NCI-H2029 (cell line): ENCODE data around the gene PRKACA.
"Not testable (repeated sequence)": the region's sequence is repeated elsewhere in the genome, so short reads cannot be mapped to it uniquely, and the experiment has no call there.

Experiments used
- DNase-seq: peaks from one replicate; lab custom pipeline; 2025; lab: John Stamatoyannopoulos, UW

PRKACA gene

GRCh38 chr19:14147797-14148605, 30.4 kb upstream of the PRKACA start:
- peak; percentile 52 for DNase-seq

DNA sequence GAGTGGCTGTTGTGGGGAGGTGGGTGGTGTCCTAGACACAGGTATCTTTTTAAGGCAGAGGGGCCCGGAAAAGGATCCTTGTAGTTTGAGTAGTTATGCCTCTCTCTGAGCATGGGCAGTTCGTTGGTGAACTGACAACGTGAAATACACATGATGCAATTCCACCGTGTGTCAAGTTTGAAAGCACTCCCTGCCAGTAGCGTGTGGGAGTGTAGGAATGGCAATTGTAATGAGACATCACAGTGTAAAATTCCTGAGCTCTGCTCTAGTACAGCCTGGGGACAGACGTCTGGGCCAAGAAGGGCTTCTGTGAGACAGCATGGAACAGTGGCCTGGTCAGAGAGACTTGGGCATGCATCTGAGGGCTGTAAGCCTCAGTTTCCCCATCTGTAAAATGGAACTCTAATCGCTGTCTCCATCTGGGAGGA, 29.2 kb upstream of the PRKACA start:
- no peak for DNase-seq

DNA sequence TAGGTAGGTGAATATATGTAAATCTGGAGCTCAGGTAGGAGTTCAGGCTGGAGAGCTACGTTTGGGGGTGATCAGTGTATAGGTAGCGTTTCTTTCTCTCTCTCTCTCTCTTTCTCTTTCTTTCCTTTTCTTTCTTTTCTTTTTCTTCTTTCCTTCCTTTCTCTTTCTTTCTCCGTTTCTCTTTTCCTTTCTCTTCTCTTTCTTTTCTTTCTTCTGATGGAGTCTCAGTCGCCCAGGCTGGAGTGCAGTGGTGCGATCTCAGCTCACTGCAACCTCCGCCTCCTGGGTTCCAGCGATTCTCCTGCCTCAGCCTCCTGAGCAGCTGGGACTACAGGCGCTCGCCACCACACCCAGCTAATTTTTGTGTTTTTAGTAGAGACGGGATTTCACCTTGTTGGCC, 28.6 kb upstream of the PRKACA start:
- not testable (repeated sequence) for DNase-seq

- DNase-seq, result no peak
These were observed 27.8 kb upstream of the PRKACA start for GRCh38 chr19:14145381-14145780.

DNA sequence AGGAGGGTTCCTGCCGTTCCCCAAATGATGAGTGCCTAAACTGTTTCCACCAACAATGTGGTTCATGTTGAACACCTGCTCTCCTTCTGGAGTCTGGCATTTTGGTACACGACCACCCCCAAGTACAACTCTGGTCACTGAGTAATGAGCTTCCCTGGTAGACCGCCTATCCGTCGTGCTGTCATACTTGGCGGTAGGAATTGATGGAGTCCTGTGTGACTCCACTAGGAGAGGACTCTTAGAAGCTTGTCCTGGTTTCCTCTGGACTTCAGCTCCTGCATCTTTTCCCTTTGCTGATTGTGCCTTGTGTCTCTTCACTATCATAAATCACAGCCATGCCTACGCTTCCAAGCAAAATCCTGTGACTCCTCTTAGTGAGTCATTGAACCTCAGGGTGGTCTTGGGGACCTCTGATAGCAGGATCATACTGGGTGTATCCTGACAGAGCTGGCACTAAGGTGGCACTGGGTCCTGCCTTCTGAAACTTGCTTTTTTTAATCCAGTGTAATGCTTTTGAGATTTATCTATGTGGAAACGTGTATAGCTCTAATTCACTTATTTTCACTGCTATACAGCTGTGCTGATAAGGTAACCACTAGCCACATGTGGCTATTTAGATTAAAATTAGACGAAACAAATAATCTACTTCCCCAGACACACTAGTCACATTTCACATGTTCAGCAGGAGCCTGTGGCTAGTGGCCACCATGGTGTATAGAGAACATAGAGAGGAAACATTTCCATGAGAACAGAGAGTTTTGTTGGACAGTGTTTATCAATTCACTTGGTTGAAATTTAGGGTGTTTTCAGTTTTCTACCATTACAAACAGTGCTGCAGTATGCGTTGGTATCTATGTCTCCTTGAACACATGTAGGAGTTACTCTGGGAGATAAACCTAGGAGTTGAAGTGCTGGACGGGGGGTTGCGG, 25.0 kb upstream of the PRKACA start:
- no peak for DNase-seq

GRCh38 chr19:14141041-14141440, 23.5 kb upstream of the PRKACA start:
- DNase-seq, result no peak

GRCh38 chr19:14139944-14140343, 22.4 kb upstream of the PRKACA start:
- DNase-seq, result no peak

GRCh38 chr19:14138576-14139265, 21.2 kb upstream of the PRKACA start:
- no peak for DNase-seq

- DNase-seq, result peak; percentile 100
These were observed 19.1 kb upstream of the PRKACA start, which contains the start of gene ASF1B for GRCh38 chr19:14136509-14137281. TSS of gene ASF1B (minus strand) at chr19:14136589. CDS start at chr19:14136456, 133 bp downstream.

DNA sequence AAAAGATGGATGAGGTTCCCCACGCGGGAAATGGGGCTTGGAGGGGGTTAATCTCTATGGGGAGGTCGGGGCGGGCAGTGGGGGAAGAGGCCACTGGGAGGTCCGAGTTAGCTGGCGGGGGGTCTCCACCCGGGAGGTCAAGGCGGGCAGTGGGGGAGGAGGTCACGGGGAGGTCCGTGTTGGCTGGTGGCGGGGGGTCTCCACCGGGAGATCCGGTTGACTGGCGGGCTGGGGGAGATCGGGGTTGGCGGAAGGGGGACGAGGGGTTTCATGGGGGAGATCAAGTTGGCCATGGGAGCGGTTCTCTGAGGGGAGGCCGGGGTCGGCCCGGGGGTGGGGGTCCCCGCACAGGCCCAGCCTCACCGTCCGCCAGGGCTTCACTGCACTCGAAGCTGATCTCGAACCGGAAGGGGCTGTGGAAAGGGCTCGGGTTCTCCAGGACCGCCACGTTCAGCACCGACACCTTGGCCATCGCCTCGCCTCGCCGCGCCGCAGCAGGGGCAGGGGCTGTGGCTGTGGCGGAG, 18.5 kb upstream of the PRKACA start:
- DNase-seq, result no peak

GRCh38 chr19:14135355-14135754, 17.8 kb upstream of the PRKACA start:
- DNase-seq, result no peak

DNA sequence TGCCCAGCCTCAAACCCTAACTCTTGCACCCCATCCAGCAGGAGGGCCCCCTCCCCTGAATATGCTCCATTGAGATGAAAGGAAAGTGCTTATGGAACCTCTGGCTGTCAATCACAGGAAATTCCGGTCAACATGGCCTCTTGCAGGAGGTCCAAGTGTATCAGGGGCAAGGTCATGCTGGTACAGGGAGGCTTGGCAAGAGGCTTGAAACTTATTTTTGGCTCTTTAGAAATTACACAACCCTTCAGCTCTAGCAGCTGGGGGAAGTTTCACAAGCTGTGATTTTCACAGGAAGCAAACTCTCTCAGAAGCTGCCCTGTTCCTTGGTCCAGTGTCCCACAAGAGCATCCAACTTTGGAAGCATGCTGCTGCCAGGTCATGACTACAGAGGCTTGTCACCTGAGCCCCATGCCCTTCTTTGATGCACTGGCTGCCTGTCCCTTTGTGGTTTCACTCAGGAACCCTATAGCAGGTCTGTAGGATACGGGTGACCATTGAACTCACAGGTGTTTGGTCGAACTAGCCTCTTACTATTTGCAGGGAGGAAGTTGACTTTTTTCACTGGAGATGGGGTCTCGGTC, 10.5 kb upstream of the PRKACA start:
- DNase-seq, result no peak

DNA sequence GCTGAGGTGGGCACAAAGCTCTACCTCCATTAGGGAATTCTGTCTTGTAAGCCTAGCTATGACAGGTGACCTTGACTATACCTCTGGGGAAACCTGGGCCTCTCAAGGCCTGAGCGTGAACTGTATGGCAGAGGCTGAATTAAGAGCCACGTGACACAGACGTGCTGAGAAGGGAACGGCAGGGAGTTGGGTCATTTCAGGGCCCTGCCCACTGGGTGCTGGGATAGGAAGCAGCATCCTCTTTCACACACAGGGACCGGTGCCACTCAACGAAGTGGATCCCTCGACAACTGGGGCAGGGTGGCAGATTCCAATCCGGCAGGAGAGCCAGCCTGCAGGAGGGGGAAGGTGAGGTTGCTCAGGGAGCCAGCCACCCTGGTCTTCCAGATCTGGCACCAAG, 9.6 kb upstream of the PRKACA start:
- no peak for DNase-seq

DNA sequence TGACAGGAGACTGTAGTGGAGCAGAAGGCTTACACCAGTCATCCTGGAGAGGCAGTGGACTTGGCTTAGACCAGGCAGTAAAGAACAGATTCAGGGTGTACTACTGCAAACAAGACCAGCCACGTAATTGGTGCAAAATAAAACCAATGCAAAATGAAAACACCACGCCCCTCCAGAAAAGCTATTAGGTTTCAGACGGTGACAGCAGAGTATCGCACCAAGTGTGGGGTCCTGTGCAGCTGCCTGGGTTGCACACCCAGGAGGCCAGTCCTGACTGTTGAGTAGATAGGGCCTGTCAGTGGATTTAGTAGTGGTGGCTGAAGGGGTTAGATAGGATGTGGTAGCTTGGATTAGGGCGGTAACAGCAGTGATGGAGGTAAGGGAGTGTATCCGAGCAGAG, 5.4 kb upstream of the PRKACA start:
- no peak for DNase-seq

DNA sequence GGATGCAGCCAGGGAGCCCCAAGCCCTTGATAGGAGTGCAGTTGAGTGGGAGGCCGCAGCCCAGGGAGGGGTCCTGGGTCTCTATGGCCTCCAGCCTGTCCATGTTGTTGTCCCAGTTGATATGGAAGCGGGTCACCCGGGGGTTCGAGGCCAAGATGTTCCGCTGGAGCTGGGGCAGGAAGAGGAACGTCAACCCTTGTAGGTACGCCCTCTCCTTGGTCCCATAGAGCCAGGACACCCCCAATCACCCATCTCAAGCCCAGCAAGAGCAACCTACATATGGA, 2.9 kb upstream of the PRKACA start:
- DNase-seq, result no peak

DNA sequence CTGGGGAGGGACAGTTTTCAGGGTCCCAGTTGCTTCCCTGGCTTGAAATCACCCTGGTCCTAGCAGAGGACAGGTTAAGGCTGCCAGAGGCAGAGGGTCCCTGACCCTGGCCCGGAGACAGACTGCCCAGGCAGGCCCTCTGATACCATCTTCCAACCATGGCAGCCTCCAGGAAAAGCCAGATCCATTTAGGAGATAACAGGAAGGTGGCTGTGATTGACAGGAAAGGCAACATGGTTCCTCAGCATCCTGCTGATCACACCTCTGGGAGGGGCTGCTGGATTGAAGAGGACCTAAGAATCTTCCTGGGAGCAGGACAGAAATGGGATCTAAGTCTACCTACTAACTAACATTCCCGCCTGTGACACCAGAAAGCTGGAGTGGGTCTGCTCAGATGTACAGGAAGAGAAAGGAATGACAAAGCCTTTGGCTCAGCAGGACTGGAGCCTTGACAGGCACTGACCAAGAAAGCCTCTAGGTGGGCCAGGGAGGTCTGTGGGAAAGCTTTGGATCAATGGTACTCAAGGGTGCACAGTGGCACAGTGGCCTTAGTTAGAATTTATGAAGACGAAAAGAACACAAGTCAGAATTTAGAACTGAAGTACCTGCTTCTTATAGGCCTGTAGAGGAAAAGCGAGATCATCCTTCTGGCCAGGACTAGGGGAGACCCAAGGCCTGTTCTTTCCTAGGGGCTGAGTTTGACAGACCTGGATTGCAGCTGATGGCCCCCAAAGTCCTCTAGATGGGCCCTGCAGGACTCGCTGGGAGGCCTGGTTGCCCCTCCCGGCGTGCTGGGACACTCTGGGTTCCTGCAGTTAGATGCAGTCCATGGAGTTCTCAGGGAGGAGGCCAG, 2.3 kb upstream of the PRKACA start:
- no peak for DNase-seq

- DNase-seq, result no peak
These were observed 1.6 kb upstream of the PRKACA start for GRCh38 chr19:14119146-14119545.

DNA sequence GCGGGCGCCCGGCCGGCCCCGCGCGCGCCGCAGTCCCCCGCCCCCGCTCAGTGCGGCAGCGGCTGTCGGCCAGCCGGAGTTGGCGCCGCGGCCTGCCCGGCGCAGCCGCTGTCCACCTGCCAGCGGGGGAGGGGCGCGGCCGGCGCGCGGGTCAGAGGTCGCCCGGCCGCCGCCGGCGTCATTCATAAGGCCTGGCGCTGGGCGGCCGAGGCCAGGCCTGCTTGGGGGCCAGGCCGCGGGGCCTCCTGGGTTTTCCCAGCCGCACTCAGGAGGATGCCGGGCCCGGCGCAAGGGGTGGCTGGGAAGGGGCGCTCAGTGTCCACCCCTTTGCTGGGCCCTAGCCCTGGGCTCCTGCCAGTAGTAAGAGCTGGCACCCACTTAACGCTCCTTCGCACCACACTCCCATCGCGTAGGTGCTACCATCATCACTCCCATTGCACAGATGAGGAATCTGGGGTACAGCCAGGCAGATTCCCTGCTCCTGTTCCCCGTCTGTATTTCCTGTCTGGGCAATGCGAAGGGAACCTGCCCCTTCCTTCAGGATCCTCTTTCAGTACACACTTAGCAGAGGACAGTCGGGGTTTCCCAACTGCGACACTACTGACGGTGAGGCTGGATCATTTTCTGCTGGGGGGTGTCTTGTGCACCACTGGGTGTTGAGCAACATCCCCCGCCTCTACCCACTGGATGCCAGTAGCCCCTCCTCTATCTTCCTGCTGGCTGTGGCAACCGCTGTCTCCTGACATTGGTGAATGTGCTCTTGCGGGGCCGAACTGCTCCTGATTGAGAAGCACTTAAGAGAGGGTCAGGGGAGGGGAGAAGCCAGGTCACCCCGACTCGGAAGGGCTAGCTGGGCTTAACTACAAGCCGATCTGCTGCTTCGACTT, 846 bp upstream of the PRKACA start:
- DNase-seq, result peak; percentile 63

DNA sequence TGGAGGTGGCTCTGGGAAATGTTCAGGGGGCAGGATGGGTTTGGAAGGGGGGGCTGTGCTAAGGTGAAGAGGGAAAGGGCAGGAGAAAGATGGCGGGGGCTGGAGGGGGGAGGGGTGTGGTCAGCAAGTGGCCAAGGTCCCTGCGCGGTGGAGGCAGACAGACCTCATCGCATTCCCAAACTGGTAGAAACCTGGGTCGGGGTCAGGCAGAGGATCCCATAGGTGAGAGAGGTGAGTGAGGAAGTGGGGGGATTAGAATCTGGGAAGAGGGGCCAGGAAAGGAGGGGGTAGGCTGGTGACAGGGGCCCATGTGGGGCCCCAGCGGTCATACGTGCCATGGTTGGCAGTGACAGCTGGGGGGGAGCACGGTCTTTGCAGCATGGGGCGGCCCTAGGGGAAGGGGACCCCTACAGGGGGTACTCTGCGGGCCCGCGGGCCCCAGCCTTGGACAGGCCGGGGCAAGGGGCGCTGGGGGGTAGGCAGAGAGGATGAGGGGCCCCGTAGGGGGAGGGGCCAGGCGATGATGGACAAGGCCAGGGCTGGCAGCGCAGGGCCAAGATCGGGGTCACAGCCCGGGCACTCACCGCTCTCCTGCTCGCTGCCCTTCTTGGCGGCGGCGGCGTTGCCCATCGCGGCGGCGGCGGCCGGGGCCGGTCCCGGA, 514 bp downstream of the PRKACA start:
- DNase-seq, result no peak
